GM21825 (cell line): ENCODE measurements around the gene CLDN22.

Experiments
- ATAC-seq: cut with Tn5 transposase; IDR thresholded peaks from one replicate; pipeline ENCODE4 v1.9.1; 2021; ENCODE audit warnings: mild to moderate bottlenecking, moderate library complexity; ENCODE audit not compliant: unreplicated experiment

CLDN22 gene

GRCh38 chr4:183323295-183323694, 3.2 kb upstream of the CLDN22 start:
- no peak for ATAC-seq

GRCh38 chr4:183322326-183322725, 2.2 kb upstream of the CLDN22 start, which contains the start of gene CLDN24:
TSS of gene CLDN24 (minus strand) at chr4:183322426. CDS start at chr4:183322426, 0 bp downstream.
- no peak for ATAC-seq

GRCh38 chr4:183321516-183321915, 1.4 kb upstream of the CLDN22 start:
- ATAC-seq, result no peak

GRCh38 chr4:183321079-183321478, 1.0 kb upstream of the CLDN22 start:
- ATAC-seq, result peak; percentile 60

GRCh38 chr4:183318656-183319055, 1.4 kb downstream of the CLDN22 start:
- ATAC-seq, result no peak

- ATAC-seq, result no peak
Observed at GRCh38 chr4:183314806-183315205, 5.3 kb downstream of the CLDN22 start.

- ATAC-seq, result no peak
Observed at GRCh38 chr4:183314336-183314735, 5.7 kb downstream of the CLDN22 start.

- ATAC-seq, result no peak
Observed at GRCh38 chr4:183312841-183313240, 7.2 kb downstream of the CLDN22 start.

- no peak for ATAC-seq
Observed at GRCh38 chr4:183306811-183307210, 13.3 kb downstream of the CLDN22 start.

GRCh38 chr4:183304538-183304937, 15.5 kb downstream of the CLDN22 start:
- no peak for ATAC-seq

- ATAC-seq, result peak; percentile 53
Observed at GRCh38 chr4:183304067-183304466, 16.0 kb downstream of the CLDN22 start.

GRCh38 chr4:183303301-183303700, 16.8 kb downstream of the CLDN22 start:
- no peak for ATAC-seq

- ATAC-seq, result no peak
Observed at GRCh38 chr4:183300655-183301054, 19.4 kb downstream of the CLDN22 start.

- no peak for ATAC-seq
Observed at GRCh38 chr4:183300070-183300469, 20.0 kb downstream of the CLDN22 start.

GRCh38 chr4:183299464-183299863, 20.6 kb downstream of the CLDN22 start:
- no peak for ATAC-seq

GRCh38 chr4:183297675-183298074, 22.4 kb downstream of the CLDN22 start:
- ATAC-seq, result peak; percentile 85

- ATAC-seq, result no peak
Observed at GRCh38 chr4:183295711-183296110, 24.4 kb downstream of the CLDN22 start.

- no peak for ATAC-seq
Observed at GRCh38 chr4:183291070-183291469, 29.0 kb downstream of the CLDN22 start.

- ATAC-seq, result no peak
Observed at GRCh38 chr4:183289688-183290087, 30.4 kb downstream of the CLDN22 start.

- ATAC-seq, result no peak
Observed at GRCh38 chr4:183288955-183289354, 31.1 kb downstream of the CLDN22 start.

GRCh38 chr4:183287677-183288076, 32.4 kb downstream of the CLDN22 start:
- peak; percentile 79 for ATAC-seq

- ATAC-seq, result peak; percentile 85
Observed at GRCh38 chr4:183287309-183287659, 32.8 kb downstream of the CLDN22 start.

GRCh38 chr4:183286590-183287308, 33.3 kb downstream of the CLDN22 start:
- peak; percentile 31 for ATAC-seq
